NT2/D1 (cell line): ENCODE results near the gene AKNA.

ENCODE experiments used
- DNase-seq: peaks from one replicate; pipeline ENCODE4 v3.0.0-alpha.2; 2011; ENCODE audit warnings: low read depth, low spot score
- H3K27me3 ChIP-seq: 2 replicates; pipeline ENCODE4 v1.6.0; 2011; ENCODE audit warnings: mild to moderate bottlenecking; ENCODE audit not compliant: insufficient read length, insufficient read depth
- H3K36me3 ChIP-seq: 2 replicates; pipeline ENCODE4 v1.6.1; 2011; ENCODE audit warnings: mild to moderate bottlenecking, low read length, mixed read lengths; ENCODE audit not compliant: insufficient read depth, insufficient read length
- H3K4me1 ChIP-seq: 2 replicates; pipeline ENCODE4 v1.5.1; 2011; ENCODE audit not compliant: insufficient read depth, insufficient read length
- H3K4me3 ChIP-seq: 2 replicates; pipeline ENCODE4 v1.5.1; 2011; ENCODE audit warnings: low read depth; ENCODE audit not compliant: insufficient read length
- H3K9ac ChIP-seq: 2 replicates; pipeline ENCODE4 v1.6.0; 2011; ENCODE audit warnings: low read depth; ENCODE audit not compliant: insufficient read length
- H3K9me3 ChIP-seq: 2 replicates; pipeline ENCODE4 v1.5.1; 2011; ENCODE audit warnings: mild to moderate bottlenecking, low read length; ENCODE audit not compliant: insufficient read depth
- SUZ12 ChIP-seq: IDR thresholded peaks from 2 replicates; pipeline ENCODE4 v1.6.1; 2011; ENCODE audit not compliant: insufficient read length, insufficient read depth; ENCODE audit errors: extremely low read depth
- YY1 ChIP-seq: IDR thresholded peaks from 2 replicates; pipeline ENCODE4 v1.6.1; 2011; ENCODE audit not compliant: insufficient read length, insufficient read depth
- ZNF274 ChIP-seq: IDR thresholded peaks from 2 replicates; pipeline ENCODE4 v1.6.1; 2011; ENCODE audit warnings: mild to moderate bottlenecking, low read depth, low read length

Gene AKNA

GRCh38 chr9:114400219-114400618, 12.4 kb upstream of the AKNA start:
- Histone ChIP-seq H3K9me3 (no peaks in the 10 kb centered on the region), H3K4me3 (no peak overlapping the region), H3K9ac (no peak overlapping the region), H3K4me1 (peaks cover 6% of the 10 kb centered on the region), H3K27me3 (no peaks in the 10 kb centered on the region), H3K36me3 (peaks cover 10% of the 10 kb centered on the region)
- DNase-seq: no peak
- TF ChIP-seq SUZ12: no peak
- no peak for TF ChIP-seq YY1
- no peak for TF ChIP-seq ZNF274

GRCh38 chr9:114399381-114399780, 11.6 kb upstream of the AKNA start:
- peaks cover 6% of the 10 kb centered on the region for H3K4me1 ChIP-seq
- peaks cover 10% of the 10 kb centered on the region for H3K36me3 ChIP-seq
- no peak overlapping the region for H3K4me3 ChIP-seq
- DNase-seq: no peak
- no peaks in the 10 kb centered on the region for H3K27me3 ChIP-seq
- no peak overlapping the region for H3K9ac ChIP-seq
- TF ChIP-seq YY1: no peak
- TF ChIP-seq SUZ12: no peak
- no peak for TF ChIP-seq ZNF274
- H3K9me3 ChIP-seq: no peaks in the 10 kb centered on the region

- H3K9me3 ChIP-seq: no peaks in the 10 kb centered on the region
- peak overlapping the region; percentile 79 for H3K9ac ChIP-seq
- peaks cover 6% of the 10 kb centered on the region for H3K4me1 ChIP-seq
- peaks cover 9% of the 10 kb centered on the region for H3K36me3 ChIP-seq
- H3K4me3 ChIP-seq: peak overlapping the region; percentile 85
- no peaks in the 10 kb centered on the region for H3K27me3 ChIP-seq
- no peak for TF ChIP-seq YY1
- TF ChIP-seq ZNF274: no peak
- no peak for TF ChIP-seq SUZ12
- peak; percentile 93 for DNase-seq
Observed at GRCh38 chr9:114397848-114398605, 10.2 kb upstream of the AKNA start.

- H3K36me3 ChIP-seq: peaks cover 2% of the 10 kb centered on the region
- H3K4me3 ChIP-seq: peak overlapping the region; percentile 85
- peaks cover 6% of the 10 kb centered on the region for H3K4me1 ChIP-seq
- DNase-seq: no peak
- H3K9ac ChIP-seq: peak overlapping the region; percentile 66
- H3K9me3 ChIP-seq: no peaks in the 10 kb centered on the region
- no peak for TF ChIP-seq SUZ12
- no peak for TF ChIP-seq ZNF274
- TF ChIP-seq YY1: no peak
- no peaks in the 10 kb centered on the region for H3K27me3 ChIP-seq
Observed at GRCh38 chr9:114397219-114397847, 9.6 kb upstream of the AKNA start.

GRCh38 chr9:114396558-114397218, 8.9 kb upstream of the AKNA start:
- TF ChIP-seq ZNF274 (no peak), YY1 (no peak), SUZ12 (no peak)
- Histone ChIP-seq H3K9ac (peak overlapping the region; percentile 6), H3K36me3 (no peaks in the 10 kb centered on the region), H3K27me3 (no peaks in the 10 kb centered on the region), H3K4me1 (peaks cover 6% of the 10 kb centered on the region), H3K4me3 (peak overlapping the region; percentile 85), H3K9me3 (no peaks in the 10 kb centered on the region)
- DNase-seq: no peak

- Histone ChIP-seq H3K9ac (no peak overlapping the region), H3K36me3 (no peaks in the 10 kb centered on the region), H3K27me3 (no peaks in the 10 kb centered on the region), H3K4me1 (peaks cover 6% of the 10 kb centered on the region), H3K4me3 (no peak overlapping the region), H3K9me3 (no peaks in the 10 kb centered on the region)
- TF ChIP-seq SUZ12: no peak
- no peak for TF ChIP-seq YY1
- no peak for TF ChIP-seq ZNF274
- DNase-seq: no peak
Observed at GRCh38 chr9:114395768-114396167, 8.0 kb upstream of the AKNA start.

- Histone ChIP-seq H3K4me1 (peaks cover 8% of the 10 kb centered on the region), H3K4me3 (no peak overlapping the region), H3K27me3 (no peaks in the 10 kb centered on the region), H3K9me3 (no peaks in the 10 kb centered on the region), H3K36me3 (no peaks in the 10 kb centered on the region), H3K9ac (peak overlapping the region; percentile 61)
- no peak for DNase-seq
- no peak for TF ChIP-seq ZNF274
- TF ChIP-seq YY1: no peak
- no peak for TF ChIP-seq SUZ12
Observed at GRCh38 chr9:114395334-114395617, 7.5 kb upstream of the AKNA start.
